MM.1S (cell line): ENCODE results near the gene SLC49A4.

ENCODE experiments used
- CTCF ChIP-seq: fragments of 300-600 bp; sonication (generic); IDR thresholded peaks from 2 replicates; pipeline ENCODE4 v1.5.1; 2016; ENCODE audit warnings: antibody characterized with exemption, low read length, mixed read lengths
- EZH2phosphoT487 ChIP-seq: fragments of 300-600 bp; sonication (generic); IDR thresholded peaks from 2 replicates; pipeline ENCODE4 v1.6.1; 2018; ENCODE audit warnings: antibody characterized with exemption, low read length

- TF ChIP-seq CTCF (no peak), EZH2phosphoT487 (no peak)
Measured at GRCh38 chr3:122802323-122802722, 7.5 kb downstream of the SLC49A4 start.
